Panc1 (cell line): ENCODE results near the gene ANXA3. TPM values are rescaled to one million over a fixed set of nuclear protein-coding genes. Genes with fewer than 3 reads are reported as not detected.

ENCODE experiments used
- ATAC-seq: fragments of 200-7000 bp; cut with Tn5 transposase; 2 replicates; pipeline ENCODE4 v1.9.1; 2020; ENCODE audit warnings: mild to moderate bottlenecking, moderate library complexity
- BruUV-seq: library from RNA; stranded (reverse); fragments of 400-500 nt; replicated peaks from 2 replicates; lab custom pipeline; 2021; lab: Mats Ljungman, UMichigan
- CTCF ChIA-PET: fragments of 300-600 bp; sonication (Branson Sonifier 250); formaldehyde crosslinking; loops from one replicate; lab custom pipeline; 2022; ENCODE audit warnings: antibody characterized with exemption; lab: Charles Lee
- POLR2A ChIA-PET: fragments of 300-600 bp; sonication (Branson Sonifier 250); formaldehyde crosslinking; loops from one replicate; lab custom pipeline; 2022; ENCODE audit warnings: antibody characterized with exemption; lab: Charles Lee
- DNase-seq: peaks from one replicate; pipeline ENCODE4 v3.0.0-alpha.2; 2010; ENCODE audit warnings: low read depth, low spot score
- H3K27ac ChIP-seq: 2 replicates; pipeline ENCODE4 v1.5.1; 2011; ENCODE audit warnings: mild to moderate bottlenecking, low read length, inconsistent platforms
- H3K27me3 ChIP-seq: fragments of 200-500 bp; sonication (Bioruptor generic); 2 replicates; pipeline ENCODE4 v1.6.0; 2014; ENCODE audit warnings: low read length, inconsistent platforms; ENCODE audit not compliant: control insufficient read depth, insufficient read depth
- H3K36me3 ChIP-seq: fragments of 200-500 bp; sonication (Bioruptor generic); 2 replicates; pipeline ENCODE4 v1.5.1; 2014; ENCODE audit warnings: inconsistent platforms, mild to moderate bottlenecking, low read length, moderate library complexity; ENCODE audit not compliant: control insufficient read depth, insufficient read depth
- H3K4me1 ChIP-seq: 2 replicates; pipeline ENCODE4 v1.5.1; 2011; ENCODE audit warnings: inconsistent platforms, mild to moderate bottlenecking, low read length, moderate library complexity; ENCODE audit not compliant: control insufficient read depth, insufficient read depth
- H3K4me3 ChIP-seq, 2 experiments: 2 replicates each; pipeline ENCODE4 v1.5.1; 2011 to 2012; ENCODE audit warnings: low read depth in 2 of 2, low read length in 2 of 2, mild to moderate bottlenecking in 2 of 2, inconsistent platforms in 1 of 2, moderate library complexity in 1 of 2
- H3K9me3 ChIP-seq: fragments of 200-500 bp; sonication (Bioruptor generic); 2 replicates; pipeline ENCODE4 v1.5.1; 2014; ENCODE audit warnings: low read depth, mild to moderate bottlenecking, inconsistent platforms, low read length, moderate library complexity; ENCODE audit not compliant: control insufficient read depth, insufficient read depth
- CTCF ChIP-seq: fragments of 450-650 bp; IDR thresholded peaks from 2 replicates; pipeline ENCODE4 v1.5.1; 2017; ENCODE audit warnings: mild to moderate bottlenecking
- POLR2AphosphoS5 ChIP-seq: IDR thresholded peaks from 2 replicates; pipeline ENCODE4 v1.6.1; 2012; ENCODE audit warnings: mild to moderate bottlenecking, low read depth, low read length, moderate library complexity
- SIN3A ChIP-seq: IDR thresholded peaks from 2 replicates; pipeline ENCODE4 v1.6.1; 2012; ENCODE audit warnings: low read depth, mild to moderate bottlenecking, low read length, moderate library complexity, borderline replicate concordance; ENCODE audit not compliant: insufficient read depth
- TCF7L2 ChIP-seq: IDR thresholded peaks from 2 replicates; pipeline ENCODE4 v1.6.1; 2011; ENCODE audit warnings: mild to moderate bottlenecking, low read depth, low read length, inconsistent platforms
- in situ Hi-C: cut with HindIII; loops from 2 replicates; pipeline ENCODE4 v1.10.0; 2016; ENCODE audit warnings: low sequenced_read_pairs, low pct_unique_long_range_greater_than_20kb
- intact Hi-C: fragments of 100-400 bp; cut with micrococcal nuclease; formaldehyde crosslinking; loops from one replicate; pipeline ENCODE4 v1.10.0; 2022; ENCODE audit not compliant: unreplicated experiment
- total RNA-seq: library from RNA; stranded (reverse); gene quantifications from one replicate; pipeline ENCODE4 v1.2.1, GENCODE V29; 2021; ENCODE audit not compliant: unreplicated experiment
- TF ChIP-seq, protein P1 (sequence below), 2 experiments: IDR thresholded peaks; 2 replicates each; pipeline ENCODE4 v1.6.1; 2011 to 2012; ENCODE audit warnings: low read depth in 2 of 2, control low read depth in 1 of 2, low read length in 1 of 2, mild to moderate bottlenecking in 1 of 2, moderate library complexity in 1 of 2; ENCODE audit not compliant: insufficient read depth in 1 of 2

Gene ANXA3
- total RNA-seq, 1 experiment from 2014 or later: 1.5 TPM

DNA sequence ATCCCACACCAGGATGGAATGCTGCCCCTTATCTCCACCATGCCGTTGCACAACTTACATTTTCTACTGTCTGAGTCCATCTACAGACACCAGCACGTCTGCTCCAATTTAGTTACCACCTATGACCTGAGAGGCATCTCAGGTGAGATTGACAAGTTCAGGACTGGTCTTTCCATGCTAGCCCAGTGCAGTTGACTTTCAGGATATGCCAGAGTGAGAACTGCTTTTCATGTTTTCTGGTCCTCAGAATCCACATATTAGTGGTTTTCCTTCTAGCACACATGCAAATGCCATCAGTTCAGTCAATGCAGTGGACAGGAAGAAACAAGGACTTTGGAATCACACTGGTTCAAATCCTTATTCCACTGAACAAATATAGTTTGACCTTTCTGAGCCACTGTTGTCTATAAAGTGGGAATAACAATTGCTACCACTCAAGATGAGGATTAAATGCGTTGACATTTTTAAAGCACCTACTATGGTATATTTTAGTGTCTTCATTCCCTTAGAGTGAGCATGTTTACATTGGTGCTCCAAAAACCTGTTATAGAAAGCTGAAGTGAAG is 38.1 kb upstream of the ANXA3 start:
- intact Hi-C loops (loop anchor here (5.0 kb wide), 1 partner anchor 456 kb away; the partner anchor contains the start of gene FRAS1), in situ Hi-C loops (no loop called here)
- Histone ChIP-seq H3K27ac (no peak overlapping the region), H3K36me3 (no peaks in the 10 kb centered on the region), H3K27me3 (no peaks in the 10 kb centered on the region), H3K4me3 (no peak overlapping the region), H3K9me3 (no peaks in the 10 kb centered on the region), H3K4me1 (no peaks in the 10 kb centered on the region)
- TF ChIP-seq TCF7L2 (no peak), SIN3A (no peak), POLR2AphosphoS5 (no peak), CTCF (no peak)
- TF ChIP-seq, protein P1, sequence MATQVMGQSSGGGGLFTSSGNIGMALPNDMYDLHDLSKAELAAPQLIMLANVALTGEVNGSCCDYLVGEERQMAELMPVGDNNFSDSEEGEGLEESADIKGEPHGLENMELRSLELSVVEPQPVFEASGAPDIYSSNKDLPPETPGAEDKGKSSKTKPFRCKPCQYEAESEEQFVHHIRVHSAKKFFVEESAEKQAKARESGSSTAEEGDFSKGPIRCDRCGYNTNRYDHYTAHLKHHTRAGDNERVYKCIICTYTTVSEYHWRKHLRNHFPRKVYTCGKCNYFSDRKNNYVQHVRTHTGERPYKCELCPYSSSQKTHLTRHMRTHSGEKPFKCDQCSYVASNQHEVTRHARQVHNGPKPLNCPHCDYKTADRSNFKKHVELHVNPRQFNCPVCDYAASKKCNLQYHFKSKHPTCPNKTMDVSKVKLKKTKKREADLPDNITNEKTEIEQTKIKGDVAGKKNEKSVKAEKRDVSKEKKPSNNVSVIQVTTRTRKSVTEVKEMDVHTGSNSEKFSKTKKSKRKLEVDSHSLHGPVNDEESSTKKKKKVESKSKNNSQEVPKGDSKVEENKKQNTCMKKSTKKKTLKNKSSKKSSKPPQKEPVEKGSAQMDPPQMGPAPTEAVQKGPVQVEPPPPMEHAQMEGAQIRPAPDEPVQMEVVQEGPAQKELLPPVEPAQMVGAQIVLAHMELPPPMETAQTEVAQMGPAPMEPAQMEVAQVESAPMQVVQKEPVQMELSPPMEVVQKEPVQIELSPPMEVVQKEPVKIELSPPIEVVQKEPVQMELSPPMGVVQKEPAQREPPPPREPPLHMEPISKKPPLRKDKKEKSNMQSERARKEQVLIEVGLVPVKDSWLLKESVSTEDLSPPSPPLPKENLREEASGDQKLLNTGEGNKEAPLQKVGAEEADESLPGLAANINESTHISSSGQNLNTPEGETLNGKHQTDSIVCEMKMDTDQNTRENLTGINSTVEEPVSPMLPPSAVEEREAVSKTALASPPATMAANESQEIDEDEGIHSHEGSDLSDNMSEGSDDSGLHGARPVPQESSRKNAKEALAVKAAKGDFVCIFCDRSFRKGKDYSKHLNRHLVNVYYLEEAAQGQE (IDR thresholded peaks at IDR 0.05; ENCODE audit: insufficient read depth in 1 of 2, low read depth in 2 of 2, low read length in 1 of 2): no peak
- ATAC-seq (no peak), DNase-seq (no peak)
- ChIA-PET POLR2A (no interaction called here), CTCF (interaction anchor here (0.5 kb wide), 1 partner anchor 570 kb away, joined by 3 read pairs; no protein-coding TSS in a partner anchor)
- BruUV-seq: no TSS peak

DNA sequence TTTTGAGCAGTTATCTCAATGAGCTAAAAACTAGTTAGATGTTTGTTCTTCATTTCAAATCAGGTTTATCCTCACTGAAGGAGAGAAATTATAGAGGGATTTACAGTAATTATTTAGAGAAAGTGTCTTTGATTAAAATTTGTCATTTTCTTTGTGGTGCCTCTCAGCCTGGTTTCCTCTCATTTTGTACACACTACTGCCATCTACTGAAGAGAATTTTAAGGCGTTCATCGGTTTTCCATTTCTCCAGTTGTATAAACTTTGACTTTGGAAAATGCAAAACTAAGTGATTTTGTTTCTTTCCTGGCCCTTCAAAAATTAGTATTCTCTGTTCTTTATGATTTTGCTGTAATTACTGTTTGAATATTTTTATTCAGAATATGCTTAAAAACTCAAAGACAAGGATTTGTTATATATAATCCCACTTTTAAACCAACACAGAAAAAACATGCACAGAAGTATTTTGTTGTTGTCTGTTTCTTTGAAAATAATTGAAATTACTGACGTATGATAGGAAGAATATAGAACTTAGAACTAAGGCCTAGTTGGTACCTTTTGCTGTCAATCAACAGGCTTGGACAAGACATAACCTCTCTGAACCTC is 34.4 kb upstream of the ANXA3 start:
- H3K9me3 ChIP-seq: no peaks in the 10 kb centered on the region
- CTCF ChIA-PET: no interaction called here
- POLR2A ChIA-PET: no interaction called here
- in situ Hi-C loops: no loop called here
- no peaks in the 10 kb centered on the region for H3K36me3 ChIP-seq
- BruUV-seq: no TSS peak
- no peak for TF ChIP-seq SIN3A
- peak; percentile 45; the same call in 1 of the 2 replicates for TF ChIP-seq CTCF
- TF ChIP-seq, protein P1 (IDR thresholded peaks at IDR 0.05; ENCODE audit: insufficient read depth in 1 of 2, low read depth in 2 of 2, low read length in 1 of 2): no peak
- no peak for DNase-seq
- no peak overlapping the region for H3K4me3 ChIP-seq
- intact Hi-C loops: loop anchor here (5.0 kb wide), 1 partner anchor 560 kb away; no protein-coding TSS in a partner anchor
- no peak for ATAC-seq
- H3K27me3 ChIP-seq: no peaks in the 10 kb centered on the region
- no peaks in the 10 kb centered on the region for H3K4me1 ChIP-seq
- no peak overlapping the region for H3K27ac ChIP-seq
